ENCODE data around the gene TMEM233.
A peak's percentile ranks its signal among the peaks of the same experiment; 100 is the strongest.

TMEM233 gene

DNA sequence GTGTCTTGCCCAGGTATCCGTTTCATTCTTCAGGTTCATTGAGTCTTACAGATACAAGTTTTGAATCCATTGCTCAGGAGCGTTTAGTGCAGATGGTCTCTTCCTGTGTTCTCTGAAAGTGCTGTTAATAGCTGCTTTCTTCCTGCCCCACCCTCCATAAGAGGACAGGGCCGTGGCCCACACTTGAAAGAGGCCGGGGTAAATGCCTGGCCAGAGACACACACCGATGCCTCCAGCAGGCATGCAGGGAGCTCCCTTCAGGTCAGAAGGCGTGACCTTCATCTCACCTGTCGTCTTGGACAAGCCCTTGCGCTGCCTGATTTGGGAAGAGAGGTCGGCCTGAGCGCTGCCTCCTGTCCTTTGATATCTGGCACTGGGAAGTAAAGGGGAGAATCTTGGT lies 85.9 kb downstream of the TMEM233 start:
- no peak for DNase-seq (ENCODE audit: extremely low spot score)
- ChIA-PET CTCF (interaction anchor here (0.9 to 8.7 kb wide), 4 partner anchors 9 to 47 kb away, joined by 3 to 37 read pairs (median 3); partner anchors contain the start of gene PRKAB1), POLR2A (no interaction called here)
- TF ChIP-seq, protein P1, sequence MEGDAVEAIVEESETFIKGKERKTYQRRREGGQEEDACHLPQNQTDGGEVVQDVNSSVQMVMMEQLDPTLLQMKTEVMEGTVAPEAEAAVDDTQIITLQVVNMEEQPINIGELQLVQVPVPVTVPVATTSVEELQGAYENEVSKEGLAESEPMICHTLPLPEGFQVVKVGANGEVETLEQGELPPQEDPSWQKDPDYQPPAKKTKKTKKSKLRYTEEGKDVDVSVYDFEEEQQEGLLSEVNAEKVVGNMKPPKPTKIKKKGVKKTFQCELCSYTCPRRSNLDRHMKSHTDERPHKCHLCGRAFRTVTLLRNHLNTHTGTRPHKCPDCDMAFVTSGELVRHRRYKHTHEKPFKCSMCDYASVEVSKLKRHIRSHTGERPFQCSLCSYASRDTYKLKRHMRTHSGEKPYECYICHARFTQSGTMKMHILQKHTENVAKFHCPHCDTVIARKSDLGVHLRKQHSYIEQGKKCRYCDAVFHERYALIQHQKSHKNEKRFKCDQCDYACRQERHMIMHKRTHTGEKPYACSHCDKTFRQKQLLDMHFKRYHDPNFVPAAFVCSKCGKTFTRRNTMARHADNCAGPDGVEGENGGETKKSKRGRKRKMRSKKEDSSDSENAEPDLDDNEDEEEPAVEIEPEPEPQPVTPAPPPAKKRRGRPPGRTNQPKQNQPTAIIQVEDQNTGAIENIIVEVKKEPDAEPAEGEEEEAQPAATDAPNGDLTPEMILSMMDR (IDR thresholded peaks at IDR 0.05; ENCODE audit: control extremely low read depth, extremely low read depth, low read depth, missing control alignments) = no peak

DNA sequence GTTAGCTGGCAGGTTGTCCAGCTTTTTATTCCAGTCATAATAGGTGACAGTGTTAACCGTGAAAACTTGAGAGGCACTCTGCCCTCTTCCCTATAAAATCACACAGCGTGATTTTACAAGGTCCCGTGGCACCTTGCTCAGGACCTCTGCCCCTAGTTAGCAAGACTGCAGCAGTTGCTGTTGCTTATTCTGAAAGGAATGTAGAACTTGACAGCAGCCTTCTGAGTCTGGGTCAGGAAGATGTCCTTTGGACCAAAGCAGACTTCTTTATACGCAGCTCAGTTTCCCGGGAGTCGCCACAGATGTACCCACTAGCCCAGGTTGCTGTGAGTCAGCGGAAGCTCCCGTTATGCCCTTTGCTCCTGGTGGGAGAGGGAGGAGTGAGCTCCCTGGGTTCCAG lies 87.5 kb downstream of the TMEM233 start:
- no peak for DNase-seq (ENCODE audit: extremely low spot score)
- CTCF ChIA-PET = interaction anchor here (1.2 to 8.7 kb wide), 5 partner anchors 10 to 1305 kb away, joined by 3 to 37 read pairs (median 7); partner anchors contain the start of genes PRKAB1 and SUDS3
- POLR2A ChIA-PET = no interaction called here
- TF ChIP-seq, protein P1 (IDR thresholded peaks at IDR 0.05; ENCODE audit: control extremely low read depth, extremely low read depth, low read depth, missing control alignments) = no peak

- CTCF ChIA-PET = interaction anchor here (1.1 to 8.7 kb wide), 6 partner anchors 10 to 1306 kb away, joined by 3 to 37 read pairs (median 6); partner anchors contain the start of genes PRKAB1 and SUDS3
- TF ChIP-seq, protein P1 (IDR thresholded peaks at IDR 0.05; ENCODE audit: control extremely low read depth, extremely low read depth, low read depth, missing control alignments) = no peak
- POLR2A ChIA-PET = interaction anchor here (1.2 kb wide), 1 partner anchor 519 kb away, joined by 3 read pairs; the partner anchor contains the start of gene RPLP0
- DNase-seq (ENCODE audit: extremely low spot score) = peak; percentile 63
These were observed 88.4 kb downstream of the TMEM233 start for GRCh38 chr12:119681728-119682638.

- TF ChIP-seq, protein P1 (IDR thresholded peaks at IDR 0.05; ENCODE audit: control extremely low read depth, extremely low read depth, low read depth, missing control alignments) = no peak
- CTCF ChIA-PET = interaction anchor here (1.1 to 8.7 kb wide), 5 partner anchors 11 to 1307 kb away, joined by 3 to 37 read pairs (median 5); partner anchors contain the start of genes PRKAB1 and SUDS3
- POLR2A ChIA-PET = interaction anchor here (1.2 kb wide), 1 partner anchor 518 kb away, joined by 3 read pairs; the partner anchor contains the start of gene RPLP0
- peak; percentile 28 for DNase-seq (ENCODE audit: extremely low spot score)
These were observed 89.2 kb downstream of the TMEM233 start for GRCh38 chr12:119682639-119683252.

- TF ChIP-seq, protein P1 (IDR thresholded peaks at IDR 0.05; ENCODE audit: control extremely low read depth, extremely low read depth, low read depth, missing control alignments) = no peak
- no peak for DNase-seq (ENCODE audit: extremely low spot score)
- ChIA-PET POLR2A (no interaction called here), CTCF (interaction anchor here (1.3 to 8.7 kb wide), 2 partner anchors 15 to 41 kb away, joined by 3 to 37 read pairs; partner anchors contain the start of gene PRKAB1)
These were observed 89.8 kb downstream of the TMEM233 start for GRCh38 chr12:119683413-119683812.

- POLR2A ChIA-PET = no interaction called here
- TF ChIP-seq, protein P1 (IDR thresholded peaks at IDR 0.05; ENCODE audit: control extremely low read depth, extremely low read depth, low read depth, missing control alignments) = no peak
- DNase-seq (ENCODE audit: extremely low spot score) = no peak
- CTCF ChIA-PET = interaction anchor here (1.3 to 8.7 kb wide), 3 partner anchors 11 to 41 kb away, joined by 3 to 37 read pairs (median 9); partner anchors contain the start of gene PRKAB1
These were observed 90.2 kb downstream of the TMEM233 start for GRCh38 chr12:119683816-119684215.
